Fibroblast of skin of right quadriceps (primary cell): ENCODE results near the gene STK17A.

Source experiments
- DNase-seq: peaks from one replicate; pipeline ENCODE4 v3.0.0-alpha.2; 2013

STK17A gene

DNA sequence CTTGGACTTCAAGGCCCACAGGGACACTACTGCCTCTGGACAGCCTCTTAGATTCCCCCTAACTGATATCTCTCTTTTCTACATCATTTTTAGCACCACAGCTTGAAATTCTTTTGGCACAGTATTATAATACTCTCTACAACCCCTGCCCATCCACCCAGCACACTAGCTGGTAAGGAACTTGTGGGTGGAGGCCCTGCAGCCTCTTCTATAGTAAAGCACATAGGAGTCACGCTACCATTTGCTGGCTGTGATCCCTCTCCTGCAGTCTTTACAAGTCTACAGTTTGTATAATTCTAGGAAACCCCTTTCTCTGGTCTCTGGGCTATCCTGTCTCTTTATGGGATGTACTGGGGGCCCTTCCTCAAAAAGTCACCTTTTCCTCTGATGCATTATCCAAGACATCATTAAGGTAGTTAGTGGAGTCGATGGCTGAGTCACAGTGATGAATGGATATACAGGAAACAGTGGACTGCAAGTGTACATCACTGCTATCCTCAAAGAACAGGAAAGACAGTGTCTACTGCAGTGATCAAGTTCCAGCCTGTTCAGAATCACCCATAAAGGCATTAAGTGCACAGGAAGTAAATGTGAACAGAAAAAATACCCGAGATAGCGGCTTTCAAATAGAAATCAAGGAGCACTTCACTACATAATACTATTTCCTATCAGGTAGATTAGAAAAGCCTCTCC is 54.4 kb downstream of the STK17A start:
- peak; percentile 44 for DNase-seq

DNA sequence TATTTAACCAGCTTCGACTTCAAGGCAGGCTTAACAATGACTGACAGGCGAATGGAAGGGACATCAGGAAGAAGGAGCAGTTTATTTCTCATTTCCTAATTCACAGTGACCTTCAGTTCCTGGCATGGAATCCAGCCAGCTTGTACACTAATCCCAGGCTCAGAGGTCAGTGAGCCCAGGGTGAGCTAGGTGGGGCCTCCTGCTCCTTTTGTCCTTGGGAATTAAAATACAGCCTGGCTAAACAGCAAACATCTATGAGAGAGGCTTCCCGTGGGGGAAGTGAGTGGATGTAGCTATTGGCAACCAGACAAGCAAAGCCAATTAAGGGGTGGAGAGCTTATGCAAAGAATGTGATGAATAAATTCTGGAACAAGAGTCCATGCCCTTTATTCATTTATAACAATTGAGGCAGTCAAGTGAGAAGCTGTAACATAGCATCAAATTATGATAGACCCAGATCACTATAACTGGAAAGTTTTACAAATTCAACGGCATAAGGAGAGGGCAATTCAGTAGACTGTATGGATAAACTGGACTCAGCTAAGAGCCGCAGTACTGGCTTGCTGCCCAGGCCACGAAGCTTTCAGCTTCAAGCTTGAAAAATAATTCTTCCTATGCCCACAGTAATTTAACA is 57.1 kb downstream of the STK17A start:
- peak; percentile 86 for DNase-seq

DNA sequence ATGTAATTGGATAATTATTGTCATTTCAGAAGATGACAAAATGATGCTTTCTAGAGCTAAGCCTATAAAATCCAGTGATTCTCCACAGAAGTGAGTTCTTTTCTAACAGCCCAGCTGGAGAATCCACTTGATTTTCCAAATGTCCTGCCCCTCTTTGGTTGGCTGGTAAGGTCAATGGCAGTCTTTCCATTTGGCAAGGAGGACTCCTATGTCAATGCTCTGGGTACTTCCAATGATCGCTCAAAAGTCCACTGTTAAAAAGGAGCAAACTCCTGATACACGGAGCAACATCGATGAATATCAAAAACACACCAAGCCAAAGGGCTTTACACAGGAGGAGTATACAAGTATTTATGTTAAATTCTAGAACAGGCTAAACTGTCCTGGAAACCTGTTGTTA is 57.8 kb downstream of the STK17A start:
- no peak for DNase-seq

DNA sequence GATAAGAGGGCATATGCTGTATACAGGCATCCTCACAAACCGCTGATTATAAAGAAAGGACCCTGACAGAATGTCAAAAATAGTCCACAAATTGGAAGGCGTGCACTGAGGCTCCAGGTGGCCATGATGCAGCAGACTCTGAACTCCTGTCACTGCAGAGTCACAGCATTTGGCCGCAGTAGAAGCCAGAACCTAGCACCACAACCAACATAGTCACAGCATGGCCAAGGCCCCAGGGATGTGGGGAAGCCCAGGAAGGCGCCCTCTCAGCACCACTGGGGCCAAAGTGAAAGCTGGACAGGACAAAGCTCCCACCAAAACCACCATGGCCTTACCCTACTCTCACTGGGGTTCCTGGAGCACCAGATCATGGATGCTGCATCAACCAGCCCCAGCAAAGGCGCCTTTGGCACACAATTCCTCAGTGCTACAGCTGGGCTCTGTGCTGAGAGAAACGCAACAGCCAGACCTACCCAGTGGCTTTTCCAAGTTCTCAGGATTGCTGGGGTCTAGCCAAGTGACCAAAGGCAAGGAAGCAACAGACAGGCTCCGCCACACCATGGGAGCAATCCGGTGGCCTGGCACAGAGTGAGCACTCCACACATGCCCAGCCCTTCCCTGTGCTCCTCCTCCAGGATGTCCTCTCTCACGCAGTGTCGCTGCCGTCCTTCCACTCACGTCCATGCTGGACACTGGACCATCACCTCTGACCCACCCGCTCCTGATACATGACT is 60.2 kb downstream of the STK17A start:
- DNase-seq, result no peak

DNA sequence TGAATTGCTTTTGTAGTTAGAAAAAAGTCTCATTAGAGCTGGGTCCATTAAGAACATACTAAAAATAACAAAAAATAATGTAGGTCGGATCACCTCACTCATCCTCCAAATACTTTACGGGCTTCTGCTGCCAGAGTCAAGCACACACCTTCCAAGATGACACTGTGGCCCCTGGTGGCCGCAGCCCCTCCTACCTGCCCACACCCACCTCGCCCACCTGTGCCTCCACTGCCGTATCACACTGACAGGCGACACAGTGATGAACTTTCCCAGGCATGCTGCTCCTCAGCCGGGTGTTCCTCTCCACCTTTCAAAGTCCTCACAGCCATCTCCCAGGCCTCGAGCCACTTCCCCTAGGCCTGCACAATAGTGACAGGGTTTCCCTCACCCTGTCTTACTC is 60.9 kb downstream of the STK17A start:
- no peak for DNase-seq

DNA sequence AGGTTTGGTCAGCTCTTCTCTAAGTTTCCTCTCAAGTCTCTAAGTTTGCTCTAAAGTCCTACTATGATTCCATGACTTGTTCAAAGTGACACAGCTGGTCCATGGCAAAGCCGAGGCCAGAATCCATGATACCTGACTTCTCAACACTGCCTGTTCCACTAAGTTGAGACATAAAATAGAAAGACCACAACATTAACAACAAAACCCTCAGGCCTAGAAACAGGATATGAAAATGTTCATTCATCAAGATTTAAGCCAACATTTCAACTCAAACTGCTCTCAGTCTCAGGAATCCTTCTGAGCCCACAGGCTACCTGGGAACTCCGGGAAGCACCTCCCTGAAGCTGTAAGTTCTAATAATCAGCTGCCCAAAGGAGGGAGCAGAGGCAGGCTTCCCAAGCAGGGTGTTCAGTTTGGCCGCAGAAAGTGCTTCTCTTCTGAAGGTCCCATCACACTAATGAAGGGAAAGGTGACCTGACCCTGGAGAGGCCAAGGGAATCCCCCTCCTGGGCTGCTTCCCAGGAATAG is 62.9 kb downstream of the STK17A start:
- no peak for DNase-seq

DNA sequence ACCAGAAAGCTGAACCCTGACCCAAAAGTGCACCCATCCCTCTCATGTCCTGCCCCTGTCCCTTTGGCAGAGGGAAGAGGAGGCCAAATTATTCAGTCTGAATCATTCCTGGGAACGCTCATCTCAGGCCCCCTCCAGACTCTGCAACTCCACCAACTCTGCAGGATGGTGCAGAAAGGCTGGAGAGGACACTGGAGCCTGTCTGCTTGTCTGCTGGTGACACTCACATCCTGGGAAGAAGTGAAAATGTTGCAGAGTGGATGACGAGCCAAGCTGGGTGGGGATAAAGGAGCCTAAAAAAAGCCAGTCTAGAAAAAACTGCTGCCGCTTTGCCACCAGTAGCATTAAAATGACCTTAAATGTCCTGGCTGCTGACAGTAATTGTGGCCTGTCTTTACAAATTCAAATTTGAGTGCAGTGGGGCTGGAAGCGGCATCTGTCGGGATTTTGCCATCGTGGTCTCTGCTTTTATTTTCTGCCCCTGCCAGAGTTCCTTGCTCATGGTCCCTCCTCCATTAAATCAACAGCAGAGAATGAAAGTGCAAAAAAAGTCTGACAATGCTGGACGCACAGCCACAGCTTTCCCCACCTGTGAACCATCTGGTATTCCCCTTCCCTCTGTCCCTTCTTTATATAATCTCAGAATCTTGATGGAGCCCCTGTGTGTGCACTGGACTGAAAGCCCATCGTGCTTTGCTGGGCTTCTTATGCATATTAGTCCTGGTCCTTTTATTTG is 63.9 kb downstream of the STK17A start:
- DNase-seq, result peak; percentile 67

DNA sequence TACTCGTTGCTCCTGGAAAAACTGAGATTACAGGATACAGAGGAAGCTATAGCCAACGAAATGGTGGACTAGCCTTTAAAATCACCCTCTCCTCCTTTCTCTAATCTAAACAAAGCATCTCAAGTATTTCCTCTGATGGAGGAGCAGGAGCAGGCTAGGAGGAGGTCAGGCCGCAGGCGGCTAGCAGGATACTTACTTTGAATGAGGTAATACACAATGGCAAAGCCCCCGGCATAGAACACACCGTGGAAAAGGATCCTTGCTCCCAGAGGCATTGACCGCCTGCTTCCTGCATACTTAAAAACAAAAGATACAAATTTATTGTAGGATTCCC is 64.4 kb downstream of the STK17A start:
- DNase-seq, result peak; percentile 85

DNA sequence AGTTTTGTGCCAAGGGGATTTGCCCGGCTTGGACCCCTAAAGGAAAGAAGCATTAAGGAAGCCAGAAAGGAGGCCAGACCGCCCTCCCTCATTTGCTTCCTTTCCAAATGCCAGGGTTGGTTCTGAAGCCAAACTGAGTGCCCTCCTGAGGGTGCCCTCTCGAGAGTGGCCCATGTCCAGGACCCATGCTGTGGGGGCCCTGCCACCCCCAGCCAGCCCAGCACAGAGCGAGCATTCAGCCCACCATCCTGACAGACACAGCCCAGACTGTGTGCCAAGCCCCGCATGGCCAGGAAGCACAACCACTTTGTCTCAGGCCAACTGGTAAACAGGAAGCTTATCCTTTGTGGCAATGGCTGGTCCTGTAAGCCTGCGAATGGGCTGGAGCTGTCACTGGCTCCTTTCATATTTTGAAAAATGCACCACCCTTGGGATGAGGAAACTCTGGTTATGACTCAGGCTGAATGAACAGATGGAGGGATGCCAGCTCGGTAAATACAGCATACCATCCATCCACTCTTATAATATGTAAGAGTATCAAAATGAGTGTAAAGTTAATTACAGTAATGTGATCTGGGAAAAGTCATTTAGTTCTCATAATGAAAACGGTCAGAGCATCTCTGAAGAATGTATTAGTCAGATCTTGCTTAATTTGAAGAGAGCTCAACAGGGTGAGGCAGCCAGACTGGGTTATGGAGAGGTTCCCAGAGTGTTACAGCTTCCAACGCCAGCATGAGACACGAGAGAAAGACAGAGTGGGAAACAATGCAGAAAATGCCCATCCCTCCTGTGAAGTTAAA is 65.0 kb downstream of the STK17A start:
- peak; percentile 100 for DNase-seq

DNA sequence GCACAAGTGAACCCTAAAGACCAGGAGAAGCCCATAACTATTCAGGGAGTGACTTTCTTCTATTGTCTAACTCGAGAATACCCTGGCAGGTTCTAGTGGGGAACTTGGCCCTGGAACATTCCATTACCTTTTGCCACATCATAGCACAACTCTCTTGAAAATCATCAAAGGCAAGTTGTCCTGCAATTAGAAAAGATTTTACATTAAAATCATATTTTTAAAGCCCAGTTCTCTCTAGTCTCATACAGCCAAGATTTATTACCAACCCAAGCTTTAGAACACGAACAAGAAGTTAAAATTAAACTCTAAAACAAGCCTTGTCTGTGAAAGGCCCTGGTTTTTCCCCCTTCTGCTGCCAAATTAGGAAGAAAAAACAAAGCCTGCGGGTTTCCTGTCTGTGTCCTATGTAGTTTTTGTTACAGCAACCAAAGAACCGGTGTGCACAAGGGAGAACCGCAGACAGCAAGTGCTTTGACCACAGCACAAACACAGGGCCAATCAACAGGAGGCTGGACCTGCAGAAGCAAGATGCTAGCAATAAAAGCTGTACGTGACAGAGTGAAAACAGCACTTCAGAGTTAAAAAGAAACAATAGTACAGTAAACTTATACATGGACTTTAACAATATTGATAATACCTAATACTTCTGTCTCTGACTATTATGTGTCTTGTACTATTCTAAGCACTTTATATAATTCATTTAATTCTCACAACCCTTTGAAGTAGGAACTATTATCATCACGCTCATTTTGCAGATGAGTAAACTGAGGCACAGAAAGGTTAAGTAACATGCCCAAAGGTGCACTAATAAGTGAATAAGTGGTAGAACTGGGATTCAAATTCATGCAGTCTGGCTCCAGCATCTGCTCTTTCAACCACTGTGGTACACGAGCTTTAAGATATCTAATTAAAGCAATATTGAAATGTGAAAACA is 65.8 kb downstream of the STK17A start:
- DNase-seq, result peak; percentile 70

DNA sequence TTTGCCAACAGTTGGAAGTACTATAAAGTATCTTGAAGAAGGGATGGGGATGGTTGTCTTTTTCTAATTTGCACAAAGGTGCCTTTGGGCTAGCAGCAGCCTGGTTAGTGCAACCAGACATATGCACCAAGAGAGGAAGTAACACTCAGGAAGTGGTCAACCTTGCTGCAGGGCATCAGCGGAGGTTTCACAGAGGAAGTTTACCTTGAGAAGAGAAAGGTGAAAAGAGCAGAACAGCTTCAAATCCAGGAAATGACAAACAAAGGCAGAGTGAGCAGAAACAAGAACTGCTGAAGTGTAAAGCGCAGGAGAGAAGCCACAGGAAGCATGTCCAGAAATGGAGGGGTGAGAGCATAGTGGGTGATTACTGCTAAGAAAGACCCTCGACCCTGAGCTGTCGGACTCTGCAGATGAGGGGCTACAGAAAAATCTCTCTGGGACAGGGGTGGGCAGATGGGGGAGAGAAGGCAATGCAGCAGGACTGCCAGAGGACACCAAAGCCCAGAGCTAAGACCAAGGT is 66.9 kb downstream of the STK17A start:
- no peak for DNase-seq

DNA sequence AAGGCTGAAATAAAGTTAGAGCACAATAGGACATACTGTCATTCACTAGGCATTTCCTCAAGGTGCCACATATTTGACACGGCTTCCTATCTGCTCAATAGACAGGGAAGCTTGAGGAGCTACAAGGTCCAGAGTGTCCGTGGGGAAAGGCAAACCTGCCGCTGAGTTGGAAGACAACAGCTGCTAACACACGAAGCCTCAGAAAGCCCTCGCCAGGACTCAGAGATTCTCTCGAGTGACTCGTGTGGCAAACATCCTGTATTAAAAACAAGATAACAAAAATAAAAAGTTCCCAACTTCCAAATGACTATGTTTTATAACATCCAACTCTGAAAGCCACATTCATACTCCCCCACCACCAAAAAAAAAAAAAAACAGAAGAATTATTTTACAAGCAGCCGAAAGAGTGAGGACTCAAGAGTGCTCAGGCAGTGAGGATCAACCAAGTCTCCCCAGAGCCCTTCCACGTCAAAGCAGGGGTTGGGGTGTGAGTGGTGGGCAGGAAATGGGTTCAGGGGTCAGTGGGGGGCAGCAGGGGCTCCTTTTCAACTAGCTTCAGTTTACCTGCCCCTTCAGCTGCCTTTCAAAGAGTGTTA is 67.6 kb downstream of the STK17A start:
- DNase-seq, result peak; percentile 87

DNA sequence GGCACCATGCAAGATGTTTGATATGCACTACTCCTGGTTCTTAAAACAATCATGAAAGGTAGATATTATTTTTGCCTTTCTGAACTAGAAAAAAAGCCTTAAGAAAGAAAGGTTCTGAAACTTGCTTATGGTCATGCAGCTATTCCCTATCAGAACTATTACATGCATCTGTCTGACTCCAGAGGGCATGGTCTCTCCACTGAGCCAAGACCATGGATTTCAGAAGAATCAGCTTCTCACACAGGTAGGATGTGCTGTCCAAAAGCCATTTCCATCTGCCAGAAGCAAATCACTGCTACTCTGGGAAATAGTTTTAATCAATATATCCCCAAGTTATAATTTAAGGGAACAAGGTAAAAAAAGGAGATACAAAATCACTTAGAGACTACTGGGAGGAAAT is 69.5 kb downstream of the STK17A start:
- no peak for DNase-seq

DNA sequence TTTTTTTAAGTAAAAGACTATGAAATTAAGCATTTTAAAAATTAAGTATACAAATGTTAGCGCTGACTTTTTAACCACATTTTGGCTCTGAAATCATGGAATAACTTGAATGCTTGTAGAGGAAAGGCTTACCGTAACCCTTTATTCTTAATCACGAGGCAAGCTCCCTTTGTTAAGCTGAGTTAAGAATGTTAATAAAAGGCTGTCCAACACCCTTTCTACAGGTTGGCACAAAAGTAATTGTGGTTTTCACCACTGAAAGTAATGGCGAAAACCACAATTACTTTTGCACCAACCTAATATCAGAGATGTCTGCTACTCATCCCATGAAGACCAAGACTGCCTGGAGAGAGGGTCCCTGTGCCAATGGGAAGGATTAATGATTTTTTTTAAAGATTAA is 70.6 kb downstream of the STK17A start:
- no peak for DNase-seq

DNA sequence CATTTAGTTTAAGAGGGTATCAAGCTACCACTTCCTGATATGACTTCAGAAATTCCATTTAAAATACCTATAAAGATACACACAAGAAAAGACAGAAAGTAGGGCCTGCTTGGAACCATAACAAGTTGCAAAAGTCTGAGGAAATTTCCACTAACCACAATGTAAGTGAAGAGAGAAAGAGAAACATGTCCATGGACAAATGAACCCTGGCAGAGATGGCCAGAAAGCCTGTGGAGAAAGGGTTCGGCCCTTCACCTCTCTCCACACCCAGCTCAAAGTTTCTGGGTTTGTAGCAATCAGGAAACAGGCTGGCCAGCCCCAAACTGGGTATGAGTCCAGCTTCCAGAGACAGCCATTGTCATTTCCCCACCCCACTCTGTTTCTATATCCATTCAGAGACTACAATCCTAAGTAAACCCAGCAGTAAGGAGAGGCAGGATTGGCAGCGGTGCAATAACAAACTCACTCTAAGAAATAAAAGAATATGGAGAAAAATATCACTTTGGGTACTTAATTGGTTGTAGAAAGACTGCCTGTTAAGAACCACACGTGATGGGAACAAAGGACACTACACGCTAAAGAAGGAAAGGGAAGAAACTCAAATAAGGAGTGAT is 71.1 kb downstream of the STK17A start:
- DNase-seq, result no peak

DNA sequence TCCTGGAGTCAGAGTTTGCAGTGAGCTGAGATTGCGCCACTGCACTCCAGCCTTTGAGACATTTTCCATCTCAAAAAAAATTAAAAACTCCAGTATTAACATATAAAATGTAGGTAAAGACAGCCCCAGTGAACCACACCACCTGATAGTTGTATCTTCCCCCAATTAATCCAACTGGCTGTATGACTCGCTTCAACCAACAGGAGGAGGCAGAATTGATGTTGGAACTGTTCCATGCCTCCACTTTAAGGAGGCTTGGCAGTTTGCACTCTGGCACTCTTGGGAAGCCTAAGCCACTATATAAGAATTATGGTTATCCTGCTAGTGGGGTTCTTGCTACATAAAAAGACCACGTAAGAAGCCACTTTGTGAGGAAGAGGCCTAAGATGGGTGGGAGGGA is 72.7 kb downstream of the STK17A start:
- no peak for DNase-seq

DNA sequence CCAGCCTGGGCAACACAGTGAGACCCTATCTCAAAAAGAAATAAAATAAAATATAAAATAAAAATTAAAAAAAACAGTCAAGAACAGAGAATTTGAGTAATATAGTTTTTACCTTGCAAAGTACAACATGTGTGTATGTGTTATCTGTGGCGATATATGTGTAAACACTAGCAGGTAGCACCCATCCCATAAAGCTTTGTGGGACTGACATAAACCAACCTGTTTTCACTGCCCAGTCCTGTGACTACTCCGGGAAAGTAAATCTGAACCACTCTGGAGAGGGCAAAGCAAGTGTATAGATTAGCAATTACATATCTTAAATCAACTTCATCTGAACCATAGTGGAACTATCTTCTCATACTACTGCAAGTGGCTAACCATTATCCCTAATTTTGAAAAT is 74.1 kb downstream of the STK17A start:
- no peak for DNase-seq

DNA sequence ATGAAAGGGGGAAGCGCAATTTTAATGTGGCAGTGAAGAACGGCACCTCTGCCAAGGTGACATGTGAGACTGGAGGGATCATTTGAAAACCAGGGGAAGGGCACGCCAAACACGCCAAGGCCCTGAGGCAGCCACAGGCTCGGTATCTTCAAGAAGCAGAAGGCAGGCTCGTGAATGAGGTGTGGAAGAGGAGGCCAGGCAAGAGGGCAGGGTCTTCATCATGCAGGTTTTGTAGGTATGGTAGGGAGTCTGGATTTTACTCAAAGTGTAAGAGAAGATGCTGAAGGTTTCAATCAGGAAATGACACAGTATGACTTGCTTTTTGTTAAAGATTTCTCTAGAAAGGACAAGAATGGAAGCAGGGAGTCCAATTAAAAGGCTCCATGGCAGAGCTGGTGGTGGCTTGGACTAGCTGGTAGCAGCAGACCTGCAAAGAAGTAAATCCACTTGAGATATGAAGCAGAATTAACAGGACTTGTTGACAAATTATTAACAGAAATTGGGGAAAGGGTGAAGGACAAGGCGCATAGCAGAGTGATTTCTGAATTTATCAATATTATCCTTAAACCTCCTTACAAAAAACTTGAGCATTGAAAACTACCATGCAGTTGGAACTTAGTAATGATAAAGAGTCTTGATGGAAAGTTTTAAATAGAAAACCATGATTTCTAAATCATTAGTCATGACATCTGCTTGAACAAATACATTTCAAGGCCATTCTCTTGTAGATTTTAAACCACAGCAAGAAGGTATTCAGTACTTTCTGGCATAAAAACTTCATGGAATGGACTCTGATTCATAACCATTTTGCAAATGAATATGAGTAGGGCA is 76.0 kb downstream of the STK17A start:
- DNase-seq, result peak; percentile 93

DNA sequence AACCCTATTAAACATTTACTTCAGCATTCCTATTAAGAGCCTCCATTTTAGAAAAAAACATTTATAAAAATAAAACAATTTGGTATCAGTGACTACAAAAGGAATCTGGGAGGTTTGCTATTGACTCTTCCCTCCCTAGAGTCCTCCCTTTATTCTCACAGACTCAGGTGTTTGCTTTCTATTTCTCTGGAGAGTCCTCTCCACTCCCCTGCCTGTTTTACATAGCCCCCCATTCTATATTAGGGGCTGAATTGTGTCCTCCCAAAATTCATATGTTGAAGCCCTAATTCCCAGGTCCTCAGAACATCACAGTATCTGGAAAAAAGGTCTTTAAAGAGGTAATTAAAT is 76.6 kb downstream of the STK17A start:
- no peak for DNase-seq
